ENCODE data around the gene SLC31A1.

The SLC31A1 gene

GRCh38 chr9:113221003-113221799, at the start of gene SLC31A1, which contains the start of gene FKBP15:
Gene SLC31A1 (plus strand): TSS chr9:113221544. CDS start chr9:113256149, 34,605 bp downstream.
Gene FKBP15 (minus strand): TSS chr9:113221277. CDS start chr9:113221243, 34 bp downstream.
- peak; percentile 85 for DNase-seq

- no peak for DNase-seq
These were observed 48.0 kb upstream of the SLC31A1 start for GRCh38 chr9:113173341-113173740.

- no peak for DNase-seq
These were observed 44.5 kb upstream of the SLC31A1 start for GRCh38 chr9:113176803-113177202.

GRCh38 chr9:113177251-113177650, 44.1 kb upstream of the SLC31A1 start:
- no peak for DNase-seq

GRCh38 chr9:113178087-113178486, 43.3 kb upstream of the SLC31A1 start:
- DNase-seq = no peak

- DNase-seq = no peak
These were observed 41.5 kb upstream of the SLC31A1 start for GRCh38 chr9:113179839-113180238.

- DNase-seq = no peak
These were observed 40.2 kb upstream of the SLC31A1 start for GRCh38 chr9:113181165-113181564.

- DNase-seq = no peak
These were observed 37.3 kb upstream of the SLC31A1 start for GRCh38 chr9:113183956-113184488.

GRCh38 chr9:113184539-113184938, 36.8 kb upstream of the SLC31A1 start:
- DNase-seq = no peak

- no peak for DNase-seq
These were observed 36.1 kb upstream of the SLC31A1 start for GRCh38 chr9:113185271-113185670.

GRCh38 chr9:113186137-113186755, 35.1 kb upstream of the SLC31A1 start:
- no peak for DNase-seq

- DNase-seq = no peak
These were observed 33.3 kb upstream of the SLC31A1 start for GRCh38 chr9:113187929-113188595.

GRCh38 chr9:113192455-113192854, 28.9 kb upstream of the SLC31A1 start:
- no peak for DNase-seq

- no peak for DNase-seq
These were observed 21.5 kb upstream of the SLC31A1 start for GRCh38 chr9:113199683-113200329.

- DNase-seq = no peak
These were observed 15.9 kb upstream of the SLC31A1 start for GRCh38 chr9:113205432-113205831.

- no peak for DNase-seq
These were observed 15.5 kb upstream of the SLC31A1 start for GRCh38 chr9:113205861-113206260.

GRCh38 chr9:113210815-113211214, 10.5 kb upstream of the SLC31A1 start:
- no peak for DNase-seq

- no peak for DNase-seq
These were observed 6.2 kb upstream of the SLC31A1 start for GRCh38 chr9:113215132-113215531.

- DNase-seq = no peak
These were observed 4.9 kb upstream of the SLC31A1 start for GRCh38 chr9:113216406-113216805.

- DNase-seq = no peak
These were observed 2.0 kb upstream of the SLC31A1 start for GRCh38 chr9:113219186-113219936.

- DNase-seq = no peak
These were observed 1.4 kb upstream of the SLC31A1 start for GRCh38 chr9:113219969-113220368.

GRCh38 chr9:113220467-113221002, 809 bp upstream of the SLC31A1 start:
- no peak for DNase-seq
